HepG2 (cell line): ENCODE measurements around the gene NUP93. TPM values are rescaled to one million over a fixed set of nuclear protein-coding genes. Genes with fewer than 3 reads are reported as not detected.

ENCODE experiments used
- CREM ChIP-seq, 2 experiments: sonication (generic) in 1 of 2; formaldehyde crosslinking in 1 of 2; IDR thresholded peaks; 2 replicates each; pipeline versions ENCODE4 v1.4.0 to v1.6.1; 2016 to 2020; ENCODE audit warnings: antibody characterized with exemption in 1 of 2, mild to moderate bottlenecking in 1 of 2, missing genetic modification reagents in 1 of 2
- FOXP1 ChIP-seq, 2 experiments: fragments of 450-650 bp in 1 of 2; IDR thresholded peaks; 2 replicates each; pipeline ENCODE4 v1.6.1; 2017 to 2018; ENCODE audit warnings: antibody characterized with exemption in 1 of 2
- HHEX ChIP-seq: IDR thresholded peaks from 2 replicates; pipeline ENCODE4 v1.6.1; 2016; ENCODE audit warnings: control low read depth
- HOXA5 ChIP-seq: sonication (generic); formaldehyde crosslinking; IDR thresholded peaks from 2 replicates; pipeline ENCODE4 v1.4.0; 2020; ENCODE audit warnings: missing genetic modification reagents
- MAFG ChIP-seq: sonication (generic); formaldehyde crosslinking; IDR thresholded peaks from 2 replicates; pipeline ENCODE4 v1.5.1; 2020; ENCODE audit warnings: mild to moderate bottlenecking, missing genetic modification reagents
- MATR3 ChIP-seq: sonication (generic); formaldehyde crosslinking; IDR thresholded peaks from 2 replicates; pipeline ENCODE4 v1.4.0; 2020; ENCODE audit warnings: missing genetic modification reagents
- PCBP1 ChIP-seq: fragments of 200-400 bp; formaldehyde crosslinking; IDR thresholded peaks from 2 replicates; pipeline ENCODE4 v1.6.1; 2017; ENCODE audit warnings: mild to moderate bottlenecking, low read depth, low read length, borderline replicate concordance
- PHF20 ChIP-seq: sonication (generic); formaldehyde crosslinking; IDR thresholded peaks from 2 replicates; pipeline ENCODE4 v1.5.0; 2020; ENCODE audit warnings: mild to moderate bottlenecking, missing genetic modification reagents
- PRMT3 ChIP-seq: sonication (generic); formaldehyde crosslinking; IDR thresholded peaks from 2 replicates; pipeline ENCODE4 v1.8.1; 2022; ENCODE audit warnings: low read depth, mild to moderate bottlenecking, moderate library complexity, missing genetic modification reagents, borderline replicate concordance
- SKI ChIP-seq: fragments of 450-650 bp; IDR thresholded peaks from one replicate; pipeline ENCODE4 v1.6.1; 2018; ENCODE audit warnings: mild to moderate bottlenecking; ENCODE audit not compliant: partially characterized antibody
- SNRNP70 ChIP-seq: fragments of 200-400 bp; formaldehyde crosslinking; IDR thresholded peaks from 2 replicates; pipeline ENCODE4 v1.6.1; 2017; ENCODE audit warnings: mild to moderate bottlenecking, low read depth, low read length, moderate library complexity
- TRIM24 ChIP-seq: sonication (generic); formaldehyde crosslinking; IDR thresholded peaks from 2 replicates; pipeline ENCODE4 v1.8.0; 2022; ENCODE audit warnings: mild to moderate bottlenecking, missing genetic modification reagents
- ZFP36L1 ChIP-seq: sonication (generic); formaldehyde crosslinking; IDR thresholded peaks from 2 replicates; pipeline ENCODE4 v1.8.0; 2022; ENCODE audit warnings: mild to moderate bottlenecking, missing genetic modification reagents, moderate library complexity
- ZMYM3 ChIP-seq: sonication (generic); formaldehyde crosslinking; IDR thresholded peaks from 2 replicates; pipeline ENCODE4 v1.5.1; 2020; ENCODE audit warnings: mild to moderate bottlenecking, missing genetic modification reagents
- ZNF546 ChIP-seq: sonication (generic); formaldehyde crosslinking; conservative IDR thresholded peaks from 2 replicates; pipeline ENCODE4 v1.8.1; 2023; ENCODE audit warnings: mild to moderate bottlenecking, missing genetic modification reagents
- ZNF678 ChIP-seq: sonication (generic); formaldehyde crosslinking; IDR thresholded peaks from 2 replicates; pipeline ENCODE4 v1.4.0; 2020; ENCODE audit warnings: mild to moderate bottlenecking, missing genetic modification reagents
- polyA plus RNA-seq, 8 experiments: library from polyadenylated mRNA; depleted of rRNA in 3 of 8; stranded (reverse) in 7 of 8; unstranded in 1 of 8; fragments of >200 nt; fragmentation: Illumina TruSeq in 4 of 8; extraction: Trizol in 4 of 8; gene quantifications; 2 replicates each; pipeline versions ENCODE4 v1.2.1 to v1.2.3, GENCODE V29; 2011 to 2016; ENCODE audit warnings: low read depth in 4 of 8, missing spikeins in 1 of 8, mixed read lengths in 1 of 8; ENCODE audit not compliant: insufficient read depth in 1 of 8
- total RNA-seq, 5 experiments: library from RNA; depleted of rRNA; stranded (reverse); fragments of >200 nt; fragmentation: Illumina TruSeq; extraction: Trizol; gene quantifications; 2 replicates each; pipeline ENCODE4 v1.2.3, GENCODE V29; 2016; ENCODE audit warnings: low read depth in 1 of 5
- TF ChIP-seq, protein P1 (sequence below): sonication (generic); formaldehyde crosslinking; IDR thresholded peaks from 2 replicates; pipeline ENCODE4 v1.9.0; 2022; ENCODE audit warnings: missing genetic modification reagents, mild to moderate bottlenecking, borderline replicate concordance
- TF ChIP-seq, protein P2 (sequence below): sonication (generic); formaldehyde crosslinking; IDR thresholded peaks from 2 replicates; pipeline ENCODE4 v1.4.0; 2020; ENCODE audit warnings: missing genetic modification reagents, mild to moderate bottlenecking, borderline replicate concordance
- TF ChIP-seq, protein P3 (sequence below): sonication (generic); formaldehyde crosslinking; IDR thresholded peaks from 2 replicates; pipeline ENCODE4 v1.4.0; 2020; ENCODE audit warnings: missing genetic modification reagents
- TF ChIP-seq, protein P4 (sequence below): sonication (generic); formaldehyde crosslinking; IDR thresholded peaks from 2 replicates; pipeline ENCODE4 v1.4.0; 2020; ENCODE audit warnings: missing genetic modification reagents

NUP93 gene
- total and polyA plus RNA-seq, 2 of the 13 experiments (the other 11 are each of a cell fraction or from before 2014, with no cell fraction given), result 58.5 to 140 TPM

DNA sequence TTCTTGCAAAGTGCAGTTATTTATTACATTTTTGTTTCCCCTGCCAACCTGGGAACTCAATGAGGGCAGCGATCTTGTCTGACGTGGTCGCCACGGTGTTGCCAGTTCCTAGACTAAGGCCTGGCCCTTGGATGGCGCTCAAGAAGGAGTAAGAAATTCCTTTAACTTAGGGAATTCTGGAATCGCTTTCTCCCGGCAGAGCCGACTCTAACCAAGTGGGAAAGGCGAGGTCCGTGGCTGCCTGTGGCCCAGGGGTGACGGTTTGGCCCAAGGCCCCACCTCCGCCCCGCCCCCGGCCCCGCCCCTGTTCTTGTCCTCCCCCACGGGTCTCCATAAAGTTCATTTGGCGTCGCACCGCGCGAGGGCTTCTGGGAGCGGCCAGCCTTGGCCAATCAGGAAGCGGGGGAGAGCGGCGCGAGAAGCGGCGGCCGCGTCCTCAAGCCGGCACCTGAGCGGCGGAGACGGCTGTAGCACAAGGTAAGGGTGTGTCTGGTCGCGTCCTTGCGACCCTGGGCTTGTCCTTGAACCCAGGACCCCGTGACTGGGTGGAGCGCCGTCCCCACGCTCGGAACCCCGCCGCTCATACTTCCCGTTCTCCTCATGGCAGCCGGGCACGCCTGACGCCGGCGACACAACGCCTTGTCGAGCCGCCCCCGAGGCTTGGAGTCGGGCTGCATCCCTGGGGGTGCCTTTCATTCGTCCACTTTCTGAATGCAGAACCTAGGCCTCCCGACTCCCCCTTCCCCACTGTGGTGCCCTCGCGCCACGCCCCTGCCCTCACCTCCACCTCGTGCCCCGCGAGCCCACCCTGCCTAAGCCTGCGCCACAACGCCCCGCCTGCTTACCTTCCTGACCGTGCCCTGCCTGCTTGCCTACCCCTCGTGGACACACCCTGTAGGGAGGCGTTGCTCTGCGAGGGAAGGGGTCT, at the start of gene NUP93 (continued):
- TF ChIP-seq TRIM24 (peak; percentile 40; the same call in 1 of the 2 replicates), CREM (IDR thresholded peaks at IDR 0.05) (no peak; the same call in 1 of the 2 replicates), CREM (CRISPR knock-in tag; IDR thresholded peaks at IDR 0.05) (peak; percentile 59; the same call in 1 of the 2 replicates), ZNF678 (CRISPR knock-in tag) (peak; percentile 94), ZMYM3 (CRISPR knock-in tag) (peak; percentile 38; the same call in 1 of the 2 replicates), PCBP1 (0 out of 2 replicates have a peak, but pooled peaks have one; percentile 68), MATR3 (CRISPR knock-in tag) (0 out of 2 replicates have a peak, but pooled peaks have one; percentile 46), SNRNP70 (no peak), PHF20 (CRISPR knock-in tag) (peak; percentile 86), HOXA5 (CRISPR knock-in tag) (peak; percentile 58), PRMT3 (CRISPR knock-in tag) (no peak), MAFG (no peak), SKI (peak; percentile 69), FOXP1 (IDR thresholded peaks at IDR 0.05) (no peak), FOXP1 (CRISPR knock-in tag; IDR thresholded peaks at IDR 0.05) (no peak), HHEX (CRISPR knock-in tag) (no peak), ZFP36L1 (CRISPR knock-in tag) (peak; percentile 93), ZNF546 (CRISPR knock-in tag) (0 out of 2 replicates have a peak, but pooled peaks have one; percentile 43)
- TF ChIP-seq, protein P1, sequence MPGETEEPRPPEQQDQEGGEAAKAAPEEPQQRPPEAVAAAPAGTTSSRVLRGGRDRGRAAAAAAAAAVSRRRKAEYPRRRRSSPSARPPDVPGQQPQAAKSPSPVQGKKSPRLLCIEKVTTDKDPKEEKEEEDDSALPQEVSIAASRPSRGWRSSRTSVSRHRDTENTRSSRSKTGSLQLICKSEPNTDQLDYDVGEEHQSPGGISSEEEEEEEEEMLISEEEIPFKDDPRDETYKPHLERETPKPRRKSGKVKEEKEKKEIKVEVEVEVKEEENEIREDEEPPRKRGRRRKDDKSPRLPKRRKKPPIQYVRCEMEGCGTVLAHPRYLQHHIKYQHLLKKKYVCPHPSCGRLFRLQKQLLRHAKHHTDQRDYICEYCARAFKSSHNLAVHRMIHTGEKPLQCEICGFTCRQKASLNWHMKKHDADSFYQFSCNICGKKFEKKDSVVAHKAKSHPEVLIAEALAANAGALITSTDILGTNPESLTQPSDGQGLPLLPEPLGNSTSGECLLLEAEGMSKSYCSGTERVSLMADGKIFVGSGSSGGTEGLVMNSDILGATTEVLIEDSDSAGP (CRISPR knock-in tag), result peak; percentile 75
- TF ChIP-seq, protein P2, sequence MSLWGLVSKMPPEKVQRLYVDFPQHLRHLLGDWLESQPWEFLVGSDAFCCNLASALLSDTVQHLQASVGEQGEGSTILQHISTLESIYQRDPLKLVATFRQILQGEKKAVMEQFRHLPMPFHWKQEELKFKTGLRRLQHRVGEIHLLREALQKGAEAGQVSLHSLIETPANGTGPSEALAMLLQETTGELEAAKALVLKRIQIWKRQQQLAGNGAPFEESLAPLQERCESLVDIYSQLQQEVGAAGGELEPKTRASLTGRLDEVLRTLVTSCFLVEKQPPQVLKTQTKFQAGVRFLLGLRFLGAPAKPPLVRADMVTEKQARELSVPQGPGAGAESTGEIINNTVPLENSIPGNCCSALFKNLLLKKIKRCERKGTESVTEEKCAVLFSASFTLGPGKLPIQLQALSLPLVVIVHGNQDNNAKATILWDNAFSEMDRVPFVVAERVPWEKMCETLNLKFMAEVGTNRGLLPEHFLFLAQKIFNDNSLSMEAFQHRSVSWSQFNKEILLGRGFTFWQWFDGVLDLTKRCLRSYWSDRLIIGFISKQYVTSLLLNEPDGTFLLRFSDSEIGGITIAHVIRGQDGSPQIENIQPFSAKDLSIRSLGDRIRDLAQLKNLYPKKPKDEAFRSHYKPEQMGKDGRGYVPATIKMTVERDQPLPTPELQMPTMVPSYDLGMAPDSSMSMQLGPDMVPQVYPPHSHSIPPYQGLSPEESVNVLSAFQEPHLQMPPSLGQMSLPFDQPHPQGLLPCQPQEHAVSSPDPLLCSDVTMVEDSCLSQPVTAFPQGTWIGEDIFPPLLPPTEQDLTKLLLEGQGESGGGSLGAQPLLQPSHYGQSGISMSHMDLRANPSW (CRISPR knock-in tag), result no peak
- TF ChIP-seq, protein P3, sequence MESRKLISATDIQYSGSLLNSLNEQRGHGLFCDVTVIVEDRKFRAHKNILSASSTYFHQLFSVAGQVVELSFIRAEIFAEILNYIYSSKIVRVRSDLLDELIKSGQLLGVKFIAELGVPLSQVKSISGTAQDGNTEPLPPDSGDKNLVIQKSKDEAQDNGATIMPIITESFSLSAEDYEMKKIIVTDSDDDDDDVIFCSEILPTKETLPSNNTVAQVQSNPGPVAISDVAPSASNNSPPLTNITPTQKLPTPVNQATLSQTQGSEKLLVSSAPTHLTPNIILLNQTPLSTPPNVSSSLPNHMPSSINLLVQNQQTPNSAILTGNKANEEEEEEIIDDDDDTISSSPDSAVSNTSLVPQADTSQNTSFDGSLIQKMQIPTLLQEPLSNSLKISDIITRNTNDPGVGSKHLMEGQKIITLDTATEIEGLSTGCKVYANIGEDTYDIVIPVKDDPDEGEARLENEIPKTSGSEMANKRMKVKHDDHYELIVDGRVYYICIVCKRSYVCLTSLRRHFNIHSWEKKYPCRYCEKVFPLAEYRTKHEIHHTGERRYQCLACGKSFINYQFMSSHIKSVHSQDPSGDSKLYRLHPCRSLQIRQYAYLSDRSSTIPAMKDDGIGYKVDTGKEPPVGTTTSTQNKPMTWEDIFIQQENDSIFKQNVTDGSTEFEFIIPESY (CRISPR knock-in tag), result 0 out of 2 replicates have a peak, but pooled peaks have one; percentile 14
- TF ChIP-seq, protein P4, sequence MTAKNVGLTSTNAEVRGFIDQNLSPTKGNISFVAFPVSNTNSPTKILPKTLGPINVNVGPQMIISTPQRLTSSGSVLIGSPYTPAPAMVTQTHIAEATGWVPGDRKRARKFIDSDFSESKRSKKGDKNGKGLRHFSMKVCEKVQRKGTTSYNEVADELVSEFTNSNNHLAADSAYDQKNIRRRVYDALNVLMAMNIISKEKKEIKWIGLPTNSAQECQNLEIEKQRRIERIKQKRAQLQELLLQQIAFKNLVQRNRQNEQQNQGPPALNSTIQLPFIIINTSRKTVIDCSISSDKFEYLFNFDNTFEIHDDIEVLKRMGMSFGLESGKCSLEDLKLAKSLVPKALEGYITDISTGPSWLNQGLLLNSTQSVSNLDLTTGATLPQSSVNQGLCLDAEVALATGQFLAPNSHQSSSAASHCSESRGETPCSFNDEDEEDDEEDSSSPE (CRISPR knock-in tag), result peak; percentile 96
